Esophagus muscularis mucosa (tissue), 4 donors: ENCODE data around the gene FHL1. TPM values are rescaled to one million over a fixed set of nuclear protein-coding genes. Genes with fewer than 3 reads are reported as not detected.
A peak's percentile ranks its signal among the peaks of the same experiment; 100 is the strongest.

Experiments
- DNase-seq: peaks from one replicate; pipeline ENCODE4 v3.0.0-alpha.2; 2017; ENCODE audit errors: extremely low spot score
- H3K27ac ChIP-seq, 4 donors: fragments of 200-600 bp; sonication (generic); replicated peaks in 1 of 4; 1 replicate in 3 of 4; 2 replicates in 1 of 4; pipeline ENCODE4 v1.5.1; 2016 to 2019; ENCODE audit warnings: mild to moderate bottlenecking in 1 of 4
- H3K27me3 ChIP-seq, 4 donors: fragments of 200-600 bp; sonication (generic); one replicate each; pipeline versions ENCODE4 v1.5.1 to v1.6.0; 2016 to 2019
- H3K36me3 ChIP-seq, 4 donors: fragments of 200-600 bp; sonication (generic); one replicate each; pipeline ENCODE4 v1.5.1; 2016 to 2019
- H3K4me1 ChIP-seq, 4 donors: fragments of 200-600 bp; sonication (generic); one replicate each; pipeline ENCODE4 v1.5.1; 2016 to 2019
- H3K4me3 ChIP-seq, 4 donors: fragments of 200-600 bp; sonication (generic); 1 replicate in 2 of 4; 2 replicates in 2 of 4; pipeline ENCODE4 v1.5.1; 2016 to 2019; ENCODE audit warnings: mild to moderate bottlenecking in 4 of 4, moderate library complexity in 1 of 4
- H3K9me3 ChIP-seq, 4 donors: fragments of 200-600 bp; sonication (generic); 1 replicate in 3 of 4; 2 replicates in 1 of 4; pipeline ENCODE4 v1.5.1; 2016 to 2019
- CTCF ChIP-seq, 3 experiments: fragments of 200-600 bp in 2 of 3; fragments of 450-650 bp in 1 of 3; sonication (generic) in 2 of 3; IDR thresholded peaks; one replicate each; pipeline ENCODE4 v1.5.1; 2017 to 2019; ENCODE audit warnings: antibody characterized with exemption in 3 of 3, mild to moderate bottlenecking in 2 of 3, moderate library complexity in 1 of 3
- EP300 ChIP-seq: sonication (generic); formaldehyde crosslinking; IDR thresholded peaks from one replicate; pipeline ENCODE4 v1.6.1; 2017; ENCODE audit warnings: antibody characterized with exemption
- POLR2A ChIP-seq: fragments of 450-650 bp; IDR thresholded peaks from one replicate; pipeline ENCODE4 v1.6.1; 2017; ENCODE audit warnings: antibody characterized with exemption, moderate library complexity, mild to moderate bottlenecking, low read depth
- POLR2AphosphoS5 ChIP-seq, 2 donors: sonication (generic); formaldehyde crosslinking; IDR thresholded peaks; one replicate each; pipeline ENCODE4 v1.6.1; 2017; ENCODE audit warnings: antibody characterized with exemption in 2 of 2
- WGBS: methylation state at CpG from one replicate; pipeline ENCODE4 v1.1.5; 2018; 5-methylcytosine and 5-hydroxymethylcytosine counted together
- intact Hi-C: fragments of 100-400 bp; cut with DNase I; formaldehyde crosslinking; loops from one replicate; pipeline ENCODE4 v1.15.1; 2023
- total RNA-seq, 4 donors: library from RNA; depleted of rRNA; stranded (reverse); fragments of >200 nt; gene quantifications; one replicate each; pipeline versions ENCODE4 v1.1.0 to v1.2.1, GENCODE V29; 2016

Gene FHL1
- total RNA-seq, 4 donors from 2014 or later, result 2,189 to 3,092 (median 2,823) TPM

GRCh38 chrX:136198678-136199243 lies 51.4 kb downstream of the FHL1 start:
- TF ChIP-seq EP300, result no peak
- TF ChIP-seq CTCF (IDR thresholded peaks at IDR 0.05), result no peak
- TF ChIP-seq POLR2AphosphoS5 (IDR thresholded peaks at IDR 0.05), result peak in 1 of 2 donors; percentile 57
- no peak for TF ChIP-seq POLR2A
- H3K4me1 ChIP-seq, result peaks cover 36 to 64% (median 53%) of the 10 kb centered on the region in 4 donors
- peak overlapping the region; percentile 86 to 99 (median 96) for H3K27ac ChIP-seq
- WGBS, result 62% methylated on average over 6 of the region's 6 CpGs
- no peaks in the 10 kb centered on the region for H3K9me3 ChIP-seq
- intact Hi-C loops, result no loop called here
- no peak for DNase-seq
- no peaks in the 10 kb centered on the region for H3K36me3 ChIP-seq
- H3K27me3 ChIP-seq, result no peaks in the 10 kb centered on the region
- H3K4me3 ChIP-seq, result peak overlapping the region; percentile 44 to 55 (median 52)

- Histone ChIP-seq H3K9me3 (no peaks in the 10 kb centered on the region), H3K4me3 (peak overlapping the region; percentile 44 to 55 (median 52)), H3K36me3 (no peaks in the 10 kb centered on the region), H3K4me1 (peaks cover 36 to 67% (median 54%) of the 10 kb centered on the region in 4 donors), H3K27me3 (no peaks in the 10 kb centered on the region), H3K27ac (peak overlapping the region; percentile 86 to 99 (median 96))
- no peak for DNase-seq
- 63% methylated on average over 4 of the region's 4 CpGs for WGBS
- TF ChIP-seq POLR2A, result no peak
- peak in 1 of 2 donors; percentile 79 for TF ChIP-seq POLR2AphosphoS5 (IDR thresholded peaks at IDR 0.05)
- intact Hi-C loops, result no loop called here
These were observed 52.0 kb downstream of the FHL1 start for GRCh38 chrX:136199365-136199764.

- Histone ChIP-seq H3K27me3 (no peaks in the 10 kb centered on the region), H3K4me1 (peaks cover 45 to 67% (median 53%) of the 10 kb centered on the region in 4 donors), H3K4me3 (peak overlapping the region; percentile 44 to 55 (median 52)), H3K27ac (peak overlapping the region; percentile 86 to 99 (median 96)), H3K36me3 (no peaks in the 10 kb centered on the region), H3K9me3 (no peaks in the 10 kb centered on the region)
- TF ChIP-seq POLR2AphosphoS5 (IDR thresholded peaks at IDR 0.05), result peak in 1 of 2 donors; percentile 56
- TF ChIP-seq POLR2A, result no peak
- TF ChIP-seq EP300, result no peak
- TF ChIP-seq CTCF (IDR thresholded peaks at IDR 0.05), result peak; percentile 17 to 33 (median 31)
- intact Hi-C loops, result no loop called here
- WGBS, result 35% methylated on average over 2 of the region's 2 CpGs
- no peak for DNase-seq
These were observed 53.1 kb downstream of the FHL1 start for GRCh38 chrX:136200466-136200865.

- intact Hi-C loops, result no loop called here
- Histone ChIP-seq H3K4me3 (peak overlapping the region; percentile 44 to 55 (median 52)), H3K36me3 (peaks cover 0 to 9% (median 6%) of the 10 kb centered on the region in 4 donors), H3K27me3 (no peaks in the 10 kb centered on the region), H3K4me1 (peaks cover 46 to 69% (median 54%) of the 10 kb centered on the region in 4 donors), H3K27ac (peak overlapping the region; percentile 86 to 99 (median 96)), H3K9me3 (no peaks in the 10 kb centered on the region)
- no peak for DNase-seq
- TF ChIP-seq POLR2AphosphoS5 (IDR thresholded peaks at IDR 0.05), result no peak
- no peak for TF ChIP-seq POLR2A
- no peak for TF ChIP-seq EP300
- no peak for TF ChIP-seq CTCF (IDR thresholded peaks at IDR 0.05)
- 80% methylated on average over 5 of the region's 5 CpGs for WGBS
These were observed 54.3 kb downstream of the FHL1 start for GRCh38 chrX:136201601-136202000.

- Histone ChIP-seq H3K4me1 (peaks cover 47 to 82% (median 67%) of the 10 kb centered on the region in 4 donors), H3K36me3 (peaks cover 7 to 20% (median 18%) of the 10 kb centered on the region in 4 donors), H3K9me3 (no peaks in the 10 kb centered on the region), H3K4me3 (peak overlapping the region; percentile 44 to 55 (median 52)), H3K27ac (peak overlapping the region; percentile 86 to 99 (median 96)), H3K27me3 (no peaks in the 10 kb centered on the region)
- TF ChIP-seq POLR2AphosphoS5 (IDR thresholded peaks at IDR 0.05) (peak in 1 of 2 donors; percentile 2), POLR2A (no peak), EP300 (peak; percentile 23), CTCF (IDR thresholded peaks at IDR 0.05) (no peak)
- 39% methylated on average over 5 of the region's 5 CpGs for WGBS
- intact Hi-C loops, result no loop called here
- no peak for DNase-seq
These were observed 55.6 kb downstream of the FHL1 start for GRCh38 chrX:136202889-136203288.
